OCI-LY7 (cell line): ENCODE results near the gene FBN3.

ENCODE experiments used
- CTCF ChIP-seq: fragments of 200-600 bp; sonication (generic); conservative IDR thresholded peaks from 2 replicates; pipeline ENCODE4 v1.5.1; 2014; ENCODE audit warnings: mild to moderate bottlenecking, antibody characterized with exemption, low read length, moderate library complexity, mixed read lengths
- EZH2phosphoT487 ChIP-seq: fragments of 200-600 bp; sonication (generic); IDR thresholded peaks from 2 replicates; pipeline ENCODE4 v1.6.1; 2018; ENCODE audit warnings: low read depth, borderline replicate concordance, mild to moderate bottlenecking, mixed run types, antibody characterized with exemption, low read length, moderate library complexity, mixed read lengths

DNA sequence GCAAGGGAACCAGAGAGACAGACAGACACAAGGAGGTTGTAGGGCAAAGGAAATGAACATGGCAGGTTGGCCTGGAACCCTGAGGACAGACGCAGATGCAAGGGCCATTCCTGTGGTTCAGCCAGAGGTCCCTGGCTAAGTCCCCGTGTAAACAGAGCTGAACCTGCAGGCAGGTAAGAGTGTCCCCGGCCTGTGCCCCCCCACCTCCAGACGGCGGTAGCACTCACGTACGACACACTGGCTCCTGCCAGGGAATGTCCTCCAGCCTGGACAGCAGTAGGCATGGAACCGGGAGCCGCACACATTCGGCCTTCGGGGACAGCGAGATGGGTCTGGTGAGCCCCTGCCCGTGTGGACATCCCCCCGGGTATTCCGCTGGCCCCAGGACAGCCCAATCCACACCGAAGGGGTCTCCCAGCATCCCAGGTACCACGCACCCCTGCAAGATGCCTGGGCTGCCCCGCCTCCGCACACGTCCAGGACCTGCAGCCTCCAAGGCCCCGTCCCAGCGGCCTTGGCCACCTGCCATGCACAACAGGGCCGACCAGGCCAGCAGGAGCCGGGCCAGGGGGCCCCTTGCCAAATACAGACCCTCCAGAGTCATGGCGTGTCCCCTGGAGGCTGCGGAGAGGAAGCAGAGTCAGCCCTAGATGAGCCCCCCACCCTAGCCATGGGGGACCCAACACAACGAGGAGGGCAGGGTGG lies 2.4 kb downstream of the FBN3 start:
- TF ChIP-seq CTCF (no peak), EZH2phosphoT487 (no peak)
